Suprapubic skin (tissue), 4 donors: ENCODE data around the gene TAF10. TPM values are rescaled to one million over a fixed set of nuclear protein-coding genes. Genes with fewer than 3 reads are reported as not detected.

Experiments used
- DNase-seq, 2 donors: peaks; one replicate each; pipeline ENCODE4 v3.0.0-alpha.2; 2019; ENCODE audit warnings: low spot score in 2 of 2
- H3K27ac ChIP-seq: fragments of 200-600 bp; sonication (generic); one replicate; pipeline ENCODE4 v1.5.1; 2019
- H3K27me3 ChIP-seq: fragments of 200-600 bp; sonication (generic); one replicate; pipeline ENCODE4 v1.5.1; 2019
- H3K36me3 ChIP-seq: fragments of 200-600 bp; sonication (generic); one replicate; pipeline ENCODE4 v1.5.1; 2019
- H3K4me1 ChIP-seq: fragments of 200-600 bp; sonication (generic); one replicate; pipeline ENCODE4 v1.5.1; 2019
- H3K4me3 ChIP-seq: fragments of 200-600 bp; sonication (generic); one replicate; pipeline ENCODE4 v1.5.1; 2019; ENCODE audit warnings: mild to moderate bottlenecking
- H3K9me3 ChIP-seq: fragments of 200-600 bp; sonication (generic); one replicate; pipeline ENCODE4 v1.5.1; 2019
- EP300 ChIP-seq: sonication (generic); formaldehyde crosslinking; IDR thresholded peaks from one replicate; pipeline ENCODE4 v1.6.1; 2017; ENCODE audit warnings: antibody characterized with exemption
- POLR2A ChIP-seq, 2 donors: fragments of 450-650 bp; IDR thresholded peaks; one replicate each; pipeline ENCODE4 v1.6.1; 2017; ENCODE audit warnings: antibody characterized with exemption in 2 of 2, mild to moderate bottlenecking in 2 of 2, moderate library complexity in 2 of 2
- POLR2AphosphoS5 ChIP-seq, 3 donors: sonication (generic); formaldehyde crosslinking; IDR thresholded peaks; one replicate each; pipeline ENCODE4 v1.6.1; 2017; ENCODE audit warnings: antibody characterized with exemption in 3 of 3
- WGBS: methylation state at CpG from one replicate; pipeline ENCODE4 v1.1.5; 2018; 5-methylcytosine and 5-hydroxymethylcytosine counted together
- total RNA-seq, 4 donors: library from RNA; depleted of rRNA; stranded (reverse); fragments of >200 nt; gene quantifications; one replicate each; pipeline ENCODE4 v1.1.0, GENCODE V29; 2016
- TF ChIP-seq, protein P1 (sequence below), 2 donors: fragments of 200-600 bp in 1 of 2; fragments of 450-650 bp in 1 of 2; sonication (generic) in 1 of 2; IDR thresholded peaks; one replicate each; pipeline ENCODE4 v1.5.1; 2016 to 2019; ENCODE audit warnings: antibody characterized with exemption in 2 of 2, mild to moderate bottlenecking in 1 of 2, moderate library complexity in 1 of 2

The TAF10 gene
- total RNA-seq, 4 donors from 2014 or later, result 24.1 to 54.5 (median 40.1) TPM

DNA sequence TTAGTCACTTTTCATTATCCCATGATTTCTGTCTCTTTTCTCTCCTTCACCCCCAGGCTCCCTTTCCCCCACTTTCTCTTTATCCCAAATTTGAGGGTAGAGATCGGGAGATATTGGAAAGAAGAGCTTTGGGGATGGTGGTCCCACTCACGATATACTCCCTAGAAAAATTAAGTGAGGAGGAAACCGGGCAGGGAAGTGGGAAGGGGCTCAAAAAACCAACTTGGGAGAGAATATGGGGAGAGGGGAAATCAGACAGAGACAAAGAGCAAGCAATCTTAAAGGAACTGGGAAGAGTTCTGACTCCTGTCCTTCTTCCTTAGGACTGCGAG, 44.5 kb upstream of the TAF10 start:
- TF ChIP-seq, protein P1, sequence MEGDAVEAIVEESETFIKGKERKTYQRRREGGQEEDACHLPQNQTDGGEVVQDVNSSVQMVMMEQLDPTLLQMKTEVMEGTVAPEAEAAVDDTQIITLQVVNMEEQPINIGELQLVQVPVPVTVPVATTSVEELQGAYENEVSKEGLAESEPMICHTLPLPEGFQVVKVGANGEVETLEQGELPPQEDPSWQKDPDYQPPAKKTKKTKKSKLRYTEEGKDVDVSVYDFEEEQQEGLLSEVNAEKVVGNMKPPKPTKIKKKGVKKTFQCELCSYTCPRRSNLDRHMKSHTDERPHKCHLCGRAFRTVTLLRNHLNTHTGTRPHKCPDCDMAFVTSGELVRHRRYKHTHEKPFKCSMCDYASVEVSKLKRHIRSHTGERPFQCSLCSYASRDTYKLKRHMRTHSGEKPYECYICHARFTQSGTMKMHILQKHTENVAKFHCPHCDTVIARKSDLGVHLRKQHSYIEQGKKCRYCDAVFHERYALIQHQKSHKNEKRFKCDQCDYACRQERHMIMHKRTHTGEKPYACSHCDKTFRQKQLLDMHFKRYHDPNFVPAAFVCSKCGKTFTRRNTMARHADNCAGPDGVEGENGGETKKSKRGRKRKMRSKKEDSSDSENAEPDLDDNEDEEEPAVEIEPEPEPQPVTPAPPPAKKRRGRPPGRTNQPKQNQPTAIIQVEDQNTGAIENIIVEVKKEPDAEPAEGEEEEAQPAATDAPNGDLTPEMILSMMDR (IDR thresholded peaks at IDR 0.05), result no peak
- TF ChIP-seq EP300 (no peak), POLR2AphosphoS5 (IDR thresholded peaks at IDR 0.05) (no peak), POLR2A (IDR thresholded peaks at IDR 0.05) (no peak)
- Histone ChIP-seq H3K27ac (no peak overlapping the region), H3K4me1 (peaks cover 19% of the 10 kb centered on the region), H3K9me3 (no peaks in the 10 kb centered on the region), H3K36me3 (no peaks in the 10 kb centered on the region), H3K27me3 (no peaks in the 10 kb centered on the region), H3K4me3 (no peak overlapping the region)
- no peak for DNase-seq
- 52% methylated on average over 4 of the region's 4 CpGs for WGBS

DNA sequence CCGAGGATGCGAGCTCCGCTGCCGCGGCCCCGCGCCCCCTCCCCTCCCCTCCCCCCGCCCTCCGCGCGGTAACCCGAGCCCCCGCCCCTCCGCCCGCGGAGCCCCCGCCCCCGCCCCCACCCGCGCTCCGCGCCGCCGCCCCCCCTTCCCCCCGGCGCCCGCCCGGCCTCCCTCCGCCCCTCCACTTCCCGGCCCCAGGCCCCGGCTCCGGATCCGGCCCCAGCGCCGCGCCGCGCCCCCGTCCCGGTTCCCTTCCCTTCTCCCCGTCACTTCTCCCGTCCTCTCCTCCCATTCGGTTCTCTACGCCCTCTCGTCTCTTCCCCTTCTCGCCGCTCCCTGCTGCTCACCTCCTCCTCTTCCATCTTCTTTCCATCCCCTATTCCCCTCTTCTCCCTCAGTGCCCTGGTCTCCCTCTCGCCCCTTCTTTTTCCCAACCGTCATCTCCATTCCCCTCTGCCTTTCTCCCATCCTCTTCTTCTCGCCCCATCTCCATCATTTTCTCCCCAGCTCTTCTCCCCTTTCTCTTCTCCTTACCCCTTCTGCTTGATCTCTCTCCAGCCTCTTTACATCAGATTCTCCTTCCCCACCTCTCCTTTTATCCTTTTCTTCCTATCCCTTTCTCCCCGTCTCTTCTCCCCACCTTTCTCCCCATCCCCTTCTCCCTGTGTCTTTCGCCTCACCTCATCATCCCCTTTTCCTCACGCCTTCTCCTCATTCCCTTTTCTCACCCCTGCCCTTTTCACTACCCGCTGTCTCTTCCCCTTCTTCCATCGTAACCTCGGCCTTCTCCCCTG, 44.0 kb upstream of the TAF10 start, which contains the start of gene DCHS1:
Gene DCHS1 (minus strand): TSS at position 20 of the 794 bp plus-strand sequence. CDS start 14,196 bp downstream, outside the sequence.
- Histone ChIP-seq H3K9me3 (no peaks in the 10 kb centered on the region), H3K27ac (peak within 1 kb of the TSS; percentile 71), H3K36me3 (no peaks in the 10 kb centered on the region), H3K4me3 (peak within 1 kb of the TSS; percentile 54), H3K4me1 (peaks cover 19% of the 10 kb centered on the region), H3K27me3 (no peaks in the 10 kb centered on the region)
- DNase-seq, result no peak
- TF ChIP-seq POLR2AphosphoS5 (IDR thresholded peaks at IDR 0.05) (no peak), POLR2A (IDR thresholded peaks at IDR 0.05) (no peak)
- TF ChIP-seq, protein P1 (IDR thresholded peaks at IDR 0.05), result no peak
- 11% methylated on average over 34 of the region's 56 CpGs for WGBS

DNA sequence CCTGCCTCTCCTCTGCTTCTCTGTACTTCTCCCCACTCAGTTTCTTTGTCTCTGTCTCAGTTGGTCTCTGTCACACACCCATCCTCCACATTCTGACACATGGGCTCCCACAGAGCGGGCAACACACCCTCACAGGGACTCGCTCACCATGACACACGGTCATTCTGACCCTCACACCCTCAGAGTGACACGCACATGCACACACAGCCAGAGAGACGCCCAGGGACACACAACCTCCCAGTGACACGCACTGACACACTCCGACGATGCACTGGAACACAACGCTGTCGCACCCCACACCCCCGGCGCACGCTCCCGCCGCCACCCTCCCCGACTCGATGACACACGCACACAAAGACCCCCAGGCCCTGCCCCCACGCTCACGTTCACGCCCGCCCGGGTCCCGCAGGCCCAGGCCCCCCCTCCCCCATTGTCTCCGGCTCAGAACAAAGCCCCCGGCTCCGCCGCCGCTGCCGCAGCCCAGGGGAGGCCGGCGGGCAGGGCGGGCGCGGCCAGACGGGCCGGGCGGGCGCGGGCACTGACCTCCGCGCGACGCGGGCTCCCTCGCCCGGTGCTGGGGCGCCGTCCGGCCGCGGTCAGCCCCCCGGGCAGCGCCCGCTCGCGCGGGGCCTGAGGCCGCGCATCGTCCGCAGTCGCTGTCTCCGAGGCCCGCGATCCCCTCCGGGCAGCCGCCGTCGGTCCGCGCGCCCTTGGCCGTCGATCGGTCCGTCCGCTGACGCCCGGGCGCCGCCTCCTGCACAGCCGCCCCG, 43.2 kb upstream of the TAF10 start:
- no peak for TF ChIP-seq POLR2AphosphoS5 (IDR thresholded peaks at IDR 0.05)
- no peak for TF ChIP-seq EP300
- TF ChIP-seq, protein P1 (IDR thresholded peaks at IDR 0.05), result no peak
- no peak for TF ChIP-seq POLR2A (IDR thresholded peaks at IDR 0.05)
- 5% methylated on average over 65 of the region's 84 CpGs for WGBS
- H3K27ac ChIP-seq, result peak overlapping the region; percentile 71
- no peak for DNase-seq
- no peaks in the 10 kb centered on the region for H3K36me3 ChIP-seq
- peaks cover 19% of the 10 kb centered on the region for H3K4me1 ChIP-seq
- no peaks in the 10 kb centered on the region for H3K9me3 ChIP-seq
- peak overlapping the region; percentile 54 for H3K4me3 ChIP-seq
- H3K27me3 ChIP-seq, result no peaks in the 10 kb centered on the region

DNA sequence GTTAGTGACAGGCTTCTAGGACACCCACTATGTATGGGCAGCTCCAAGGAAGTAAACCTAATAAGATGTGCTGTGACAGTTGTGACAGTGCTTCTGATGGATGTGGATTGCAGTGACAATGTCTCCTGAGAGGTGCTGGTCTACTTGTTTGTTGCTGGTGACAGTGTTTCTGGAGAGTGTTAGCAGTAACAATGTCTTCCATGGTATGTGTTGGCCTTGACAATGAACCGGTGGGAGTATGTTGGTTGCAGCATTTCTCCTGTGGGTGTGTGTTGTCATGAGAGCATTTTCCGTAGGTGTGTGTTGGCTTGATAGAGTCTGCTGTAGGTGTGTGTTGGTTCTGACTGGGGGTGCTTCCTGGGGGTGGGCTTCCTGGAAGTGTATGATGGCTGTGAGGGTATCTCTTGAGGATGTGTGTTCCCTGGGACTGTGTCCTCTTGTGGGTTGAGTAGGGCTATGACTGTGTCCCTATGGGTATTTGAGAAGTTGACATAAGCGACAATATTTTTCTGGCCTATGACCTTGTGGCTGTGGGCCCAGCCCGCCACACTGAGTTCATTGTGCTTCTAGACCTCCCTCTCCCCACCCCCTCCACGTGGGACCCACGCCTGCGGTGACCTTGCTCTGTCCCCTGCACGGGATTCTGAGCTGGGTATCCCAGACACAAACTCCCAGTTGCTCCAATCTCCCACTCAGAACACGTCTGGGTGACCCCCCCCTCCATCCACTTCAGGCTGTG, 42.4 kb upstream of the TAF10 start:
- DNase-seq, result no peak
- no peaks in the 10 kb centered on the region for H3K36me3 ChIP-seq
- peak overlapping the region; percentile 71 for H3K27ac ChIP-seq
- peaks cover 19% of the 10 kb centered on the region for H3K4me1 ChIP-seq
- TF ChIP-seq, protein P1 (IDR thresholded peaks at IDR 0.05), result no peak
- TF ChIP-seq POLR2A (IDR thresholded peaks at IDR 0.05) (no peak), POLR2AphosphoS5 (IDR thresholded peaks at IDR 0.05) (no peak), EP300 (no peak)
- no peaks in the 10 kb centered on the region for H3K9me3 ChIP-seq
- 62% methylated on average over 8 of the region's 9 CpGs for WGBS
- peak overlapping the region; percentile 54 for H3K4me3 ChIP-seq
- H3K27me3 ChIP-seq, result no peaks in the 10 kb centered on the region
